SK-N-SH (cell line): Measurements from ENCODE around the gene PDIA6. TPM values are rescaled to one million over a fixed set of nuclear protein-coding genes. Genes with fewer than 3 reads are reported as not detected.

Source experiments
- CTCF ChIA-PET: fragments of 300-600, 350-600 bp; formaldehyde crosslinking; extraction: SDS; loops from one replicate; lab custom pipeline; 2021; lab: Yijun Ruan, JAX
- POLR2A ChIA-PET: fragments of 350-600 bp; sonication (Branson Sonifier 250); formaldehyde crosslinking; extraction: SDS; loops from one replicate; lab custom pipeline; 2020; ENCODE audit warnings: antibody characterized with exemption, inconsistent platforms; lab: Yijun Ruan, JAX
- DNase-seq: peaks from one replicate; pipeline ENCODE4 v3.0.0; 2012
- H2AFZ ChIP-seq: fragments of 200-600 bp; sonication (generic); 2 replicates; pipeline ENCODE4 v1.8.1; 2016; ENCODE audit warnings: antibody characterized with exemption, mild to moderate bottlenecking, low read depth
- H3F3A ChIP-seq: fragments of 200-600 bp; sonication (generic); replicated peaks from 2 replicates; pipeline ENCODE3; 2016; ENCODE audit warnings: antibody characterized with exemption, mild to moderate bottlenecking; ENCODE audit not compliant: insufficient read depth
- H3K27ac ChIP-seq, 2 experiments: fragments of 200-500 bp in 1 of 2; fragments of 200-600 bp in 1 of 2; sonication (Bioruptor generic) in 1 of 2; sonication (generic), shearing (Covaris generic) in 1 of 2; 2 replicates each; pipeline versions ENCODE4 v1.5.1 to v1.6.1; 2014 to 2016; ENCODE audit warnings: low read depth in 2 of 2, inconsistent platforms in 1 of 2, low read length in 1 of 2, mild to moderate bottlenecking in 1 of 2, mixed read lengths in 1 of 2
- H3K27me3 ChIP-seq: fragments of 200-600 bp; sonication (generic), shearing (Covaris generic); 2 replicates; pipeline ENCODE4 v1.6.1; 2016; ENCODE audit warnings: mixed run types; ENCODE audit not compliant: insufficient read depth
- H3K36me3 ChIP-seq, 2 experiments: fragments of 200-500 bp in 1 of 2; fragments of 200-600 bp in 1 of 2; sonication (Bioruptor generic) in 1 of 2; sonication (generic) in 1 of 2; replicated peaks in 1 of 2; 2 replicates each; pipeline versions ENCODE3 to v1.5.1; 2014 to 2016; ENCODE audit warnings: low read length in 1 of 2, mild to moderate bottlenecking in 1 of 2; ENCODE audit not compliant: insufficient read depth in 2 of 2, control insufficient read depth in 1 of 2
- H3K4me1 ChIP-seq, 2 experiments: fragments of 200-500 bp in 1 of 2; fragments of 200-600 bp in 1 of 2; sonication (Bioruptor generic) in 1 of 2; sonication (generic), shearing (Covaris generic) in 1 of 2; 2 replicates each; pipeline versions ENCODE4 v1.5.1 to v1.6.1; 2014 to 2016; ENCODE audit warnings: low read depth in 1 of 2, low read length in 1 of 2, mixed run types in 1 of 2; ENCODE audit not compliant: insufficient read depth in 2 of 2, control insufficient read depth in 1 of 2
- H3K4me2 ChIP-seq: fragments of 200-600 bp; sonication (generic), shearing (Covaris generic); 2 replicates; pipeline ENCODE4 v1.6.1; 2017; ENCODE audit warnings: mixed run types
- H3K4me3 ChIP-seq, 2 experiments: fragments of 200-500 bp in 1 of 2; fragments of 200-600 bp in 1 of 2; sonication (Bioruptor generic) in 1 of 2; sonication (generic), shearing (Covaris generic) in 1 of 2; 2 replicates each; pipeline versions ENCODE4 v1.5.1 to v1.8.1; 2014 to 2016; ENCODE audit warnings: low read depth in 2 of 2, inconsistent platforms in 1 of 2, low read length in 1 of 2, mild to moderate bottlenecking in 1 of 2, mixed read lengths in 1 of 2, moderate library complexity in 1 of 2
- H3K79me2 ChIP-seq: fragments of 200-600 bp; sonication (generic); 2 replicates; pipeline ENCODE4 v1.8.1; 2017; ENCODE audit warnings: mild to moderate bottlenecking; ENCODE audit not compliant: insufficient read depth
- H3K9ac ChIP-seq: fragments of 200-600 bp; sonication (generic); 2 replicates; pipeline ENCODE4 v1.6.1; 2017; ENCODE audit warnings: mixed run types
- H3K9me2 ChIP-seq: fragments of 200-600 bp; sonication (generic); 2 replicates; pipeline ENCODE4 v1.6.1; 2017; ENCODE audit warnings: mixed run types
- H3K9me3 ChIP-seq: fragments of 200-600 bp; sonication (generic); 2 replicates; pipeline ENCODE4 v1.6.1; 2017; ENCODE audit warnings: mixed run types, mild to moderate bottlenecking, moderate library complexity
- H4K20me1 ChIP-seq: fragments of 200-600 bp; sonication (generic); 2 replicates; pipeline ENCODE4 v1.6.1; 2017; ENCODE audit warnings: mild to moderate bottlenecking, mixed run types; ENCODE audit not compliant: insufficient read depth
- CHD2 ChIP-seq: fragments of 150-350 bp; IDR thresholded peaks from 2 replicates; pipeline ENCODE4 v1.6.1; 2018; ENCODE audit warnings: low read length; ENCODE audit not compliant: partially characterized antibody
- CTCF ChIP-seq: fragments of 200-600 bp; sonication (generic); IDR thresholded peaks from 2 replicates; pipeline ENCODE4 v1.6.1; 2017; ENCODE audit warnings: antibody characterized with exemption, mild to moderate bottlenecking, moderate library complexity
- ELF1 ChIP-seq: IDR thresholded peaks from 2 replicates; pipeline ENCODE4 v1.4.0; 2012
- EZH2phosphoT487 ChIP-seq: fragments of 200-600 bp; sonication (generic); IDR thresholded peaks from 2 replicates; pipeline ENCODE4 v1.6.1; 2017; ENCODE audit warnings: low read depth, mixed run types, mild to moderate bottlenecking, antibody characterized with exemption, moderate library complexity, borderline replicate concordance
- FOXJ3 ChIP-seq: sonication (generic); formaldehyde crosslinking; IDR thresholded peaks from 2 replicates; pipeline ENCODE4 v1.5.1; 2020; ENCODE audit warnings: mild to moderate bottlenecking, missing genetic modification reagents
- IRF3 ChIP-seq: fragments of 150-350 bp; IDR thresholded peaks from 2 replicates; pipeline ENCODE4 v1.6.1; 2016; ENCODE audit warnings: mild to moderate bottlenecking, low read depth, low read length
- MAX ChIP-seq: IDR thresholded peaks from 2 replicates; pipeline ENCODE4 v1.4.0; 2012; ENCODE audit warnings: low read depth
- MXI1 ChIP-seq: IDR thresholded peaks from 2 replicates; pipeline ENCODE4 v1.6.1; 2012; ENCODE audit warnings: mild to moderate bottlenecking, low read depth, low read length, improper control_type of control experiment
- NRF1 ChIP-seq: IDR thresholded peaks from 2 replicates; pipeline ENCODE4 v1.6.1; 2012; ENCODE audit warnings: low read depth, mild to moderate bottlenecking, low read length
- REST ChIP-seq: IDR thresholded peaks from 2 replicates; pipeline ENCODE4 v1.6.1; 2012; ENCODE audit warnings: mild to moderate bottlenecking, low read depth, low read length, moderate library complexity
- SIN3A ChIP-seq: IDR thresholded peaks from 2 replicates; pipeline ENCODE4 v1.6.1; 2012; ENCODE audit warnings: low read depth, mild to moderate bottlenecking, low read length, moderate library complexity, borderline replicate concordance
- TAF1 ChIP-seq: IDR thresholded peaks from 2 replicates; pipeline ENCODE4 v1.6.1; 2012; ENCODE audit warnings: low read depth, mild to moderate bottlenecking, low read length, moderate library complexity, borderline replicate concordance
- WGBS: methylation state at CpG from one replicate; pipeline ENCODE4 v1.1.6; 2017; ENCODE audit warnings: low lambda C conversion rate; 5-methylcytosine and 5-hydroxymethylcytosine counted together
- polyA plus RNA-seq, 3 experiments: library from polyadenylated mRNA; depleted of rRNA; stranded (reverse); fragments of >200 nt; gene quantifications; 2 replicates each; pipeline ENCODE4 v1.2.3, GENCODE V29; 2012

Gene PDIA6
- polyA plus RNA-seq, 1 of the 3 experiments (the other 2 are of a cell fraction) = 325 TPM

DNA sequence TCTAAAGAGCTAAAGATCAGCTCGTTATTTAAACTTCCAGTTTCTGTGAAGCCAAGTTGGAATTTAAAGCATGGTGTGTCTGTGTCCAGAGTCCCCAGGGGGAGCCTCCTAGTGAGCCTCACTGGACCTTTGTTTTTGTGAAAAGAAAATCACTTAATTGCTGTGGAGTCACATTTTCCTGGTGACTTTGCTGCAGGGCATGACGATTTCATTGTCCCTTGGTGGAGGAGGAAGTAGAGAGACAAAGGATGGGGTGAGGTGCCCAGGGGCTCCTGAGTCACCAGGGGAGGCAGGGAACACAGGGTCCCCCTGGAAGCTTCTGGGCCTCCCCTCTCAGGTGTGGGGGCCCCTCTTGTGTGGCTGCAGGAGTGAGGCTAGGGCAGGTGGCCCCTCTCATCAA is 71.4 kb downstream of the PDIA6 start:
- POLR2A ChIA-PET = no interaction called here
- CTCF ChIA-PET = no interaction called here
- DNase-seq = no peak

More for the DNA sequence above, 71.4 kb downstream of the PDIA6 start:
- Histone ChIP-seq H3K9me3 (no peaks in the 10 kb centered on the region), H3K4me2 (no peak overlapping the region), H2AFZ (no peak overlapping the region), H3K36me3 (no peaks in the 10 kb centered on the region), H3K4me1 (no peaks in the 10 kb centered on the region), H3K27ac (no peak overlapping the region), H3F3A (no peaks in the 10 kb centered on the region), H3K9ac (no peak overlapping the region), H3K79me2 (no peaks in the 10 kb centered on the region), H3K4me3 (no peak overlapping the region), H3K9me2 (no peaks in the 10 kb centered on the region), H3K27me3 (no peaks in the 10 kb centered on the region; the same call in 1 of the 2 replicates), H4K20me1 (no peaks in the 10 kb centered on the region)
- 57% methylated on average over 2 of the region's 2 CpGs for WGBS
- no peak for TF ChIP-seq CTCF
- TF ChIP-seq SIN3A = no peak
- TF ChIP-seq REST = no peak
- TF ChIP-seq MXI1 = no peak
- TF ChIP-seq EZH2phosphoT487 = no peak
- no peak for TF ChIP-seq CHD2
- TF ChIP-seq IRF3 = no peak
- no peak for TF ChIP-seq FOXJ3 (CRISPR knock-in tag)
- no peak for TF ChIP-seq MAX
- TF ChIP-seq ELF1 = no peak
- no peak for TF ChIP-seq TAF1
- TF ChIP-seq NRF1 = no peak
